Stimulated activated CD8-positive, alpha-beta memory T cell treated with anti-CD3 and anti-CD28 coated beads, Interleukin-4, amount 100 ng/mL, for 24 hours (primary cell): ENCODE measurements around the gene HHIPL1.

Source experiments
- DNase-seq: peaks from one replicate; pipeline ENCODE4 v3.0.0-alpha.2; 2020; ENCODE audit warnings: low read depth

HHIPL1 gene

GRCh38 chr14:99644723-99645544 lies at the start of gene HHIPL1:
Gene HHIPL1, plus strand, starts transcription at chr14:99645129. Its CDS starts 79 bp downstream, at chr14:99645208.
- DNase-seq: no peak

GRCh38 chr14:99595524-99595923 lies 49.4 kb upstream of the HHIPL1 start:
- no peak for DNase-seq

GRCh38 chr14:99596071-99596627 lies 48.8 kb upstream of the HHIPL1 start:
- no peak for DNase-seq

GRCh38 chr14:99596772-99597171 lies 48.2 kb upstream of the HHIPL1 start:
- no peak for DNase-seq

- no peak for DNase-seq
Measured at GRCh38 chr14:99597911-99598600, 46.9 kb upstream of the HHIPL1 start.

GRCh38 chr14:99598774-99599173 lies 46.2 kb upstream of the HHIPL1 start:
- no peak for DNase-seq

- DNase-seq: no peak
Measured at GRCh38 chr14:99599393-99599792, 45.5 kb upstream of the HHIPL1 start.

GRCh38 chr14:99600232-99600888 lies 44.6 kb upstream of the HHIPL1 start:
- no peak for DNase-seq

- DNase-seq: no peak
Measured at GRCh38 chr14:99601361-99601831, 43.5 kb upstream of the HHIPL1 start.

GRCh38 chr14:99602054-99602787 lies 42.7 kb upstream of the HHIPL1 start:
- no peak for DNase-seq

- no peak for DNase-seq
Measured at GRCh38 chr14:99602788-99603415, 42.0 kb upstream of the HHIPL1 start.

- DNase-seq: peak; percentile 10
Measured at GRCh38 chr14:99603471-99604277, 41.3 kb upstream of the HHIPL1 start, which contains the start of gene CCDC85C. Gene CCDC85C, minus strand, starts transcription at chr14:99604207. Its CDS starts 248 bp downstream, at chr14:99603959.

- peak; percentile 88 for DNase-seq
Measured at GRCh38 chr14:99604278-99604765, 40.6 kb upstream of the HHIPL1 start.

- no peak for DNase-seq
Measured at GRCh38 chr14:99604766-99605298, 40.1 kb upstream of the HHIPL1 start.

GRCh38 chr14:99605299-99605961 lies 39.5 kb upstream of the HHIPL1 start:
- peak; percentile 66 for DNase-seq

GRCh38 chr14:99606359-99606758 lies 38.6 kb upstream of the HHIPL1 start:
- no peak for DNase-seq

GRCh38 chr14:99608591-99608990 lies 36.3 kb upstream of the HHIPL1 start:
- no peak for DNase-seq

GRCh38 chr14:99609245-99610170 lies 35.4 kb upstream of the HHIPL1 start:
- DNase-seq: no peak
